Measurements from ENCODE around the gene MMADHC. TPM values are rescaled to one million over a fixed set of nuclear protein-coding genes. Genes with fewer than 3 reads are reported as not detected.

MMADHC gene
- total RNA-seq, 1 donor from 2014 or later, result 195 TPM

- Histone ChIP-seq H3K27me3 (ENCODE audit: control insufficient read depth, insufficient read depth, low read length) (no peaks in the 10 kb centered on the region), H3K36me3 (ENCODE audit: control insufficient read depth, insufficient read depth, low read length) (no peaks in the 10 kb centered on the region), H3K4me3 (ENCODE audit: low read depth, low read length) (peak overlapping the region; percentile 81)
- no peak for DNase-seq (ENCODE audit: low read depth)
- no peak for FAIRE-seq
- TF ChIP-seq CTCF (IDR thresholded peaks at IDR 0.05; ENCODE audit: insufficient read depth, low read length, severe bottlenecking), result no peak
These were observed 444 bp upstream of the MMADHC start for GRCh38 chr2:149587950-149588487.

GRCh38 chr2:149586898-149587219 is 716 bp downstream of the MMADHC start:
- no peaks in the 10 kb centered on the region for H3K27me3 ChIP-seq (ENCODE audit: control insufficient read depth, insufficient read depth, low read length)
- FAIRE-seq (no peak), DNase-seq (ENCODE audit: low read depth) (no peak)
- H3K36me3 ChIP-seq (ENCODE audit: control insufficient read depth, insufficient read depth, low read length), result peaks cover 2% of the 10 kb centered on the region
- no peak for TF ChIP-seq CTCF (IDR thresholded peaks at IDR 0.05; ENCODE audit: insufficient read depth, low read length, severe bottlenecking)
- peak overlapping the region; percentile 81 for H3K4me3 ChIP-seq (ENCODE audit: low read depth, low read length)

- Histone ChIP-seq H3K36me3 (ENCODE audit: control insufficient read depth, insufficient read depth, low read length) (peaks cover 2% of the 10 kb centered on the region), H3K27me3 (ENCODE audit: control insufficient read depth, insufficient read depth, low read length) (no peaks in the 10 kb centered on the region), H3K4me3 (ENCODE audit: low read depth, low read length) (peak overlapping the region; percentile 81)
- no peak for DNase-seq (ENCODE audit: low read depth)
- no peak for TF ChIP-seq CTCF (IDR thresholded peaks at IDR 0.05; ENCODE audit: insufficient read depth, low read length, severe bottlenecking)
- FAIRE-seq, result no peak
These were observed 1.5 kb downstream of the MMADHC start for GRCh38 chr2:149586063-149586462.

- no peak overlapping the region for H3K4me3 ChIP-seq (ENCODE audit: low read depth, low read length)
- FAIRE-seq, result no peak
These were observed 2.2 kb downstream of the MMADHC start for GRCh38 chr2:149585166-149585885.

GRCh38 chr2:149579972-149580882 is 7.3 kb downstream of the MMADHC start:
- FAIRE-seq (no peak), DNase-seq (ENCODE audit: low read depth) (peak; percentile 40)
- no peaks in the 10 kb centered on the region for H3K27me3 ChIP-seq (ENCODE audit: control insufficient read depth, insufficient read depth, low read length)
- no peak overlapping the region for H3K4me3 ChIP-seq (ENCODE audit: low read depth, low read length)
- H3K36me3 ChIP-seq (ENCODE audit: control insufficient read depth, insufficient read depth, low read length), result peaks cover 8% of the 10 kb centered on the region
- TF ChIP-seq CTCF (IDR thresholded peaks at IDR 0.05; ENCODE audit: insufficient read depth, low read length, severe bottlenecking), result no peak

More at GRCh38 chr2:149585166-149585885, 2.2 kb downstream of the MMADHC start:
- peak; percentile 79 for DNase-seq (ENCODE audit: low read depth)
- TF ChIP-seq CTCF (IDR thresholded peaks at IDR 0.05; ENCODE audit: insufficient read depth, low read length, severe bottlenecking), result no peak
- no peaks in the 10 kb centered on the region for H3K27me3 ChIP-seq (ENCODE audit: control insufficient read depth, insufficient read depth, low read length)
- peaks cover 2% of the 10 kb centered on the region for H3K36me3 ChIP-seq (ENCODE audit: control insufficient read depth, insufficient read depth, low read length)
